ENCODE measurements around the gene IRX3.

IRX3 gene

DNA sequence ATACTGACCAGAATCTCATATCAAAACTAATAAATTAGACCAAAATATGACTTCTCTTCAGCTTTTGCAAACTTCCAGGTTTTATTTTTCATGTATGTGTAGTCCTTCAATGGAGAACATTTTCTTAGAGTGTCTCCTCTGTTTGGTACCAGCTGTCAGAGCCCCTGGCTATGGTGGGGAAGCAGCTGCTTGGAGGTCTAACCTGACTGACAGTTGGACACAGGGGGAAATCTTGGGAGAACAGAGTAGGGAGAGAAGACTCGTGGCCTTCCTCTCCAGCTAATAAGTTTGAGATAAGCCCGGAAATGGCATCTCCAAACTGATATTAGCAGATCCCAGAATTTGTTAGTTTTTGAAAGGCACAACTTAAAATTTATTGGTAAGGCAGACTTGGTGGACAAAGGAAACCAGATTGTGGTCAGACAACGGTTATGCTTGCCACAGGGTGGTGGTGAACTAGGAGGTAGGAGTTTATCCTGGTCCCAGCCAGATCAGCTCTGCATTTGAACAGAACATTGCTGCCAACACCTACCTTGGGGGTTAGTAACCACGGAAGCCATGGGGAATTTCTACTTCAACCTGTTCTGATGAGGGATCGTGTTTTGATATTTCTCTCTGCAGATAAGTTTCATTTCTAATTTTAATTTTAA is 39.2 kb upstream of the IRX3 start:
- Histone ChIP-seq H3K4me1 (ENCODE audit: low read length) (no peaks in the 10 kb centered on the region), H2AFZ (ENCODE audit: low read length) (no peak overlapping the region), H3K79me2 (ENCODE audit: low read length) (no peaks in the 10 kb centered on the region), H3K36me3 (replicated peaks; ENCODE audit: insufficient read depth, low read length) (no peaks in the 10 kb centered on the region), H3K9me3 (replicated peaks; ENCODE audit: insufficient read depth, low read length) (no peaks in the 10 kb centered on the region), H3K27me3 (replicated peaks; ENCODE audit: insufficient read depth, low read length) (no peaks in the 10 kb centered on the region), H3K9ac (ENCODE audit: low read length) (no peak overlapping the region), H3K27ac (ENCODE audit: low read length) (no peak overlapping the region), H3K9me2 (replicated peaks; ENCODE audit: insufficient read depth, low read length) (no peaks in the 10 kb centered on the region), H3F3A (ENCODE audit: insufficient read depth, low read length) (no peaks in the 10 kb centered on the region), H3K4me3 (ENCODE audit: low read length) (no peak overlapping the region), H4K20me1 (ENCODE audit: insufficient read depth, low read length) (no peaks in the 10 kb centered on the region), H3K4me2 (ENCODE audit: low read depth, low read length) (no peak overlapping the region)
- DNase-seq: no peak
- TF ChIP-seq, protein P1, sequence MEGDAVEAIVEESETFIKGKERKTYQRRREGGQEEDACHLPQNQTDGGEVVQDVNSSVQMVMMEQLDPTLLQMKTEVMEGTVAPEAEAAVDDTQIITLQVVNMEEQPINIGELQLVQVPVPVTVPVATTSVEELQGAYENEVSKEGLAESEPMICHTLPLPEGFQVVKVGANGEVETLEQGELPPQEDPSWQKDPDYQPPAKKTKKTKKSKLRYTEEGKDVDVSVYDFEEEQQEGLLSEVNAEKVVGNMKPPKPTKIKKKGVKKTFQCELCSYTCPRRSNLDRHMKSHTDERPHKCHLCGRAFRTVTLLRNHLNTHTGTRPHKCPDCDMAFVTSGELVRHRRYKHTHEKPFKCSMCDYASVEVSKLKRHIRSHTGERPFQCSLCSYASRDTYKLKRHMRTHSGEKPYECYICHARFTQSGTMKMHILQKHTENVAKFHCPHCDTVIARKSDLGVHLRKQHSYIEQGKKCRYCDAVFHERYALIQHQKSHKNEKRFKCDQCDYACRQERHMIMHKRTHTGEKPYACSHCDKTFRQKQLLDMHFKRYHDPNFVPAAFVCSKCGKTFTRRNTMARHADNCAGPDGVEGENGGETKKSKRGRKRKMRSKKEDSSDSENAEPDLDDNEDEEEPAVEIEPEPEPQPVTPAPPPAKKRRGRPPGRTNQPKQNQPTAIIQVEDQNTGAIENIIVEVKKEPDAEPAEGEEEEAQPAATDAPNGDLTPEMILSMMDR (IDR thresholded peaks at IDR 0.05; ENCODE audit: low read length): no peak
- TF ChIP-seq EZH2 (optimal IDR thresholded peaks at IDR 0.05; ENCODE audit: low read depth, low read length): no peak
- TF ChIP-seq EZH2phosphoT487 (IDR thresholded peaks at IDR 0.05; ENCODE audit: low read length): no peak

DNA sequence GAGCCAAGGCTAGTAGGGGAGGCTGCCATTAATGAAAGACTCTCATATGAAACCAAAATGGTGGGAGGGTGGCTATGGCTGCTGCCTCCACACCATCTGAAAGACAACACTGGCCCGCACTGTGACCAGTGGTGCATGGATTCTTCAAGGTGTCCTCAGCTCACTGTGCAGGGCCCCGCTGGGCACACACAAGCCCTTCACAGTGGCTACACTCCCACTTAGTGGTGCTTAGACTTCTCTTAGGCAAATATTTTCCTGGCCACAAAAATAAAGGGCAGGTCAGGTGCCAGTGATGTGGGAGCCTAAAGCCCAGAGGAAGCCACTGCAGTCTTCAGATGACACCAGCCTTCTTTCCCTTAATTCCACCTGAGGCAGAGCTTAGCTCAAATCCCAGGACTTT is 38.1 kb upstream of the IRX3 start:
- no peaks in the 10 kb centered on the region for H3K9me2 ChIP-seq (replicated peaks; ENCODE audit: insufficient read depth, low read length)
- no peak overlapping the region for H3K4me3 ChIP-seq (ENCODE audit: low read length)
- no peaks in the 10 kb centered on the region for H4K20me1 ChIP-seq (ENCODE audit: insufficient read depth, low read length)
- no peak overlapping the region for H2AFZ ChIP-seq (ENCODE audit: low read length)
- H3K9ac ChIP-seq (ENCODE audit: low read length): no peak overlapping the region
- H3K4me1 ChIP-seq (ENCODE audit: low read length): no peaks in the 10 kb centered on the region
- H3K36me3 ChIP-seq (replicated peaks; ENCODE audit: insufficient read depth, low read length): no peaks in the 10 kb centered on the region
- H3K9me3 ChIP-seq (replicated peaks; ENCODE audit: insufficient read depth, low read length): no peaks in the 10 kb centered on the region
- no peak overlapping the region for H3K4me2 ChIP-seq (ENCODE audit: low read depth, low read length)
- no peak overlapping the region for H3K27ac ChIP-seq (ENCODE audit: low read length)
- TF ChIP-seq, protein P1 (IDR thresholded peaks at IDR 0.05; ENCODE audit: low read length): no peak
- TF ChIP-seq EZH2phosphoT487 (IDR thresholded peaks at IDR 0.05; ENCODE audit: low read length) (no peak), EZH2 (optimal IDR thresholded peaks at IDR 0.05; ENCODE audit: low read depth, low read length) (no peak)
- no peak for DNase-seq
- H3F3A ChIP-seq (ENCODE audit: insufficient read depth, low read length): no peaks in the 10 kb centered on the region
- no peaks in the 10 kb centered on the region for H3K27me3 ChIP-seq (replicated peaks; ENCODE audit: insufficient read depth, low read length)
- H3K79me2 ChIP-seq (ENCODE audit: low read length): no peaks in the 10 kb centered on the region

DNA sequence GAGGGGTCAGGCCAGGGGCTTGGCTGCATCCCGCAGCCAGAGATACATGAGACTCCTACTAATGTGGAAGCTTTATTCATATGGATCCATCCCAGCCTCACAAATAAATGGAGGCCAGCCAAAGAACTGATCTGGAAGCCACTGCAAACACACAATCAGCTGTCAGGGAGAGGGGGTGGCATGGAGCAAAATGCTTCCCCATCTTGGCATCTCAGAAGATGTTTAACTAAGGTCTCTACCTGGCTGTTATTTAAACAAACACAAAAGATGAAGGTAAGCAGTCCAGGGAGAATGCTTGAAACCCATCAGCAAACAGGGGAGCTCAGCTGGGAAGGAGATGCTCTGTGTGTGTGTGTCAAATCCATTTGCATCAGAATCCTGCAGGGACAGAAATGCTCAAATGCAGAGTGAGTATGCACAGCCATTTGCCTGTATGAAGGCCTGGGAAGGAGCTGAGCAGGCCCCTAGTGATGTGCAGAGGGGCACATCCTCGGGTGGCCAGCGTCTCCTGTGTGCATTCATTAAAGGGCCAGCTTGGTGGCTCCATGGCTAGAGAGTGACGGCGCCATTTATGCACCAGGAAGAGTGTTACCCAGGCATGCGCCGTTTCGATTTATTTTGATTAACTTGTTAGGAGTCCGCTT is 34.2 kb upstream of the IRX3 start:
- Histone ChIP-seq H3K9ac (ENCODE audit: low read length) (no peak overlapping the region), H3K4me3 (ENCODE audit: low read length) (no peak overlapping the region), H3K79me2 (ENCODE audit: low read length) (no peaks in the 10 kb centered on the region), H3F3A (ENCODE audit: insufficient read depth, low read length) (no peaks in the 10 kb centered on the region), H3K27ac (ENCODE audit: low read length) (no peak overlapping the region), H3K4me2 (ENCODE audit: low read depth, low read length) (no peak overlapping the region), H3K9me2 (replicated peaks; ENCODE audit: insufficient read depth, low read length) (no peaks in the 10 kb centered on the region), H3K36me3 (replicated peaks; ENCODE audit: insufficient read depth, low read length) (no peaks in the 10 kb centered on the region), H3K9me3 (replicated peaks; ENCODE audit: insufficient read depth, low read length) (no peaks in the 10 kb centered on the region), H2AFZ (ENCODE audit: low read length) (no peak overlapping the region), H3K4me1 (ENCODE audit: low read length) (no peaks in the 10 kb centered on the region), H4K20me1 (ENCODE audit: insufficient read depth, low read length) (no peaks in the 10 kb centered on the region), H3K27me3 (replicated peaks; ENCODE audit: insufficient read depth, low read length) (no peaks in the 10 kb centered on the region)
- DNase-seq: no peak
- TF ChIP-seq EZH2 (optimal IDR thresholded peaks at IDR 0.05; ENCODE audit: low read depth, low read length) (no peak), EZH2phosphoT487 (IDR thresholded peaks at IDR 0.05; ENCODE audit: low read length) (no peak)
- TF ChIP-seq, protein P1 (IDR thresholded peaks at IDR 0.05; ENCODE audit: low read length): no peak
